Activated T-helper 17 cell treated with anti-CD3 and anti-CD28 coated beads, Interleukin-2, amount 50 U/mL, for 72 hours (primary cell): Measurements from ENCODE around the gene SASH3. TPM values are rescaled to one million over a fixed set of nuclear protein-coding genes. Genes with fewer than 3 reads are reported as not detected.

Experiments
- ATAC-seq: fragments of 150-1000 bp; cut with Tn5 transposase; replicated peaks from 2 replicates; pipeline ENCODE4 v1.10.0; 2021; ENCODE audit warnings: mild to moderate bottlenecking, moderate library complexity
- H3K27ac Mint-ChIP-seq: one replicate; pipeline ENCODE4 v1.8.0; 2022; ENCODE audit warnings: mixed read lengths
- H3K27me3 Mint-ChIP-seq: one replicate; pipeline ENCODE4 v1.8.0; 2022; ENCODE audit warnings: mixed read lengths
- H3K36me3 Mint-ChIP-seq: one replicate; pipeline ENCODE4 v1.8.0; 2022; ENCODE audit warnings: low read depth, mild to moderate bottlenecking, mixed read lengths
- H3K4me1 Mint-ChIP-seq: one replicate; pipeline ENCODE4 v1.8.0; 2022; ENCODE audit warnings: mixed read lengths
- H3K4me3 Mint-ChIP-seq: one replicate; pipeline ENCODE4 v1.8.0; 2022; ENCODE audit warnings: mild to moderate bottlenecking, mixed read lengths
- H3K9me3 Mint-ChIP-seq: one replicate; pipeline ENCODE4 v1.8.0; 2022; ENCODE audit warnings: mixed read lengths
- total RNA-seq, 2 donors: library from RNA; stranded (reverse); gene quantifications; one replicate each; pipeline ENCODE4 v1.2.3, GENCODE V29; 2022

The SASH3 gene
- total RNA-seq, 2 donors from 2014 or later: 103 to 191 TPM

- peak; percentile 69 for ATAC-seq
- H3K4me1 Mint-ChIP-seq: peaks cover 6% of the 10 kb centered on the region
- no peak overlapping the region for H3K27ac Mint-ChIP-seq
- H3K36me3 Mint-ChIP-seq: peaks cover 25% of the 10 kb centered on the region
- no peaks in the 10 kb centered on the region for H3K27me3 Mint-ChIP-seq
- H3K9me3 Mint-ChIP-seq: no peaks in the 10 kb centered on the region
- H3K4me3 Mint-ChIP-seq: no peak overlapping the region
Observed at GRCh38 chrX:129833153-129833990, 53.6 kb downstream of the SASH3 start.

GRCh38 chrX:129836827-129837226 is 57.1 kb downstream of the SASH3 start:
- H3K27me3 Mint-ChIP-seq: no peaks in the 10 kb centered on the region
- H3K9me3 Mint-ChIP-seq: no peaks in the 10 kb centered on the region
- H3K27ac Mint-ChIP-seq: no peak overlapping the region
- peaks cover 14% of the 10 kb centered on the region for H3K4me1 Mint-ChIP-seq
- no peak for ATAC-seq
- H3K4me3 Mint-ChIP-seq: no peak overlapping the region
- H3K36me3 Mint-ChIP-seq: peaks cover 40% of the 10 kb centered on the region

- Mint-ChIP-seq H3K4me3 (no peak overlapping the region), H3K4me1 (peaks cover 8% of the 10 kb centered on the region), H3K36me3 (peaks cover 45% of the 10 kb centered on the region), H3K9me3 (no peaks in the 10 kb centered on the region), H3K27ac (peak overlapping the region; percentile 50), H3K27me3 (no peaks in the 10 kb centered on the region)
- no peak for ATAC-seq
Observed at GRCh38 chrX:129840344-129840743, 60.6 kb downstream of the SASH3 start.

DNA sequence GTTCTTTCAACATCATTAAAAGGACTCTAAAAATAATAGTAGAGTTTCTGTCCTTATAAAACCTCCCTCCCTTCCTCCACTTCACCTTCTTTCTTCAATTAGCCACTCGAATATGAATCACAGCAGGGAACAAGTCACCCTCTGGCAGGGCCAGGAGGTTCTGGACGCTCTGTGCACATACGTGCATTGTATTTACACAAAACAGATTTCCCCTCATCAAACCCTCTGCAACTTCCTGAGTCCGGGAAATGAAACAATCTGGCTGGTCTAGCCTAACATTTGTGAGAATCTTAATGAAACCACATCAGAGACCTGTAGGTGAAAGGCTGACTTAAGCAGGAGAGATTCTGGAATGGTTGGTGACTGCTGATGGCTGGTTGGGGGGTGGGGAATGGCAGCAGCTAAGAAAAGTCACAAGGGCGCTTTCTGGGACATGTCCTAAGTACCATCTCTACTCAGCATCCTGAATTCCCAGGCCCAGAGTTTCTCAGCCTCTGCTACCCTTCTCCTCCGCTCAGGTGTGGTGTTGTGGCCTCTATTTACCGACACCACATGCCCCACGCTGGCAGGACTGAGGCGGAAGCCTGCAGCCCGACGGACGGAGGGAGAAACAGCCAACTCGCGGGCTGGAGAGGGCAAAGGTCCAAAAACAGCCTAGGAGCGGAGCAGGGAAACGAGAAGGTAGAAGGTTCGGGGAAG is 62.9 kb downstream of the SASH3 start:
- Mint-ChIP-seq H3K36me3 (peaks cover 36% of the 10 kb centered on the region), H3K27me3 (no peaks in the 10 kb centered on the region), H3K9me3 (no peaks in the 10 kb centered on the region), H3K4me1 (peaks cover 8% of the 10 kb centered on the region), H3K27ac (peak overlapping the region; percentile 85), H3K4me3 (peak overlapping the region; percentile 92)
- no peak for ATAC-seq

DNA sequence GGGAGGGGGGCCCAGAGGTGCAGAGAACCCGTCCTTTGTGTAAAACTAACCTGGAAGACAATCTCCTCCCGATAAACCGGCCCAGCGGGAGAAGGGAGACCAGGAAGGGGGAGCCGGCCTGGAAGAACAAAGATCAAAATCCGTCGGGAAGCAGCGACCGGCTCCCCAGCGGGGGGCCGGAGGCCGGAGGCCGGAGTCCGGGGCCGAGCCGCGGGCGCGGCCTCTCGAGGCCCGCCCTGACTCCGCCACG is 63.4 kb downstream of the SASH3 start:
- Mint-ChIP-seq H3K27ac (peak overlapping the region; percentile 85), H3K9me3 (no peaks in the 10 kb centered on the region), H3K4me1 (peaks cover 8% of the 10 kb centered on the region), H3K36me3 (peaks cover 36% of the 10 kb centered on the region), H3K27me3 (no peaks in the 10 kb centered on the region), H3K4me3 (peak overlapping the region; percentile 92)
- ATAC-seq: no peak

DNA sequence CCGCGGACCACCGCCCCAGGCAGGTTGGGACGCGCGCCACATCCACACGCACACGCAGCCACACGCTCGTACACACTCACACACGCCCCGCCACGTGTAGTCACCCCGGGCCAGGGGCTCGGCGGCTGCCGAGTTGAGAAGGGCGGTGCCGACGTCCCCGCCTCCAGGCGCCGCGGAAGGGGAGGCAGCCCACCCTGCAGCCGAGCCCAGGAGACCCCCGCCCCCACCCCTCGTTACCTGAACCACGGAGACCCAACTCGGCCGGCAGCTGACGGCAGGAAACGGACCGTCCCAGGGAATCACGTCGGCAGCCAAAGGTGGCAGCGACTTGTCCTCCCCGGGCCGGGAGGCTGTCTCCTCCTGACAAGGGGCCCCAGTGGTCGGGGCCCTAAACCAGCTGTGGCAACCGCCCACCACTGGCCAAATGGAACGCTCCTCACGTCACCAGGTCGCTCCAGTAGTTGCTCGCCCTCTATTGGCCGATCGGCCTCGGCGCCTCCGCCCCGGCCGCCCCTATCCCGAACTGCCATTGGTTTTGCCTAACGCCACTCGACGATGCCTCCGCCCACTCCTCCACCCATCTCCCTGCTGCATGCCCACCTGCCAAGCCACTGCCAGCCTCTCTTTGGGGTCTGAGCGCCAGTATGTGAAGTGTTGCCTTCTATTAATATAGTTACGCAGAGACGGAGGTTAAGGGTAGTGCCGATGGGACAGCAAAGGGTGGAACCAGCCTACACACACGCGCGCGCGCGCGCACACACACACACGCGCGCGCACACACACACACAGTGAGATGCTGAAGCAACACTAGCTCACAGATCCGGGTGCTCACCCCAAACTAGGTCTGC is 63.9 kb downstream of the SASH3 start, which contains the start of gene ZDHHC9:
TSS of gene ZDHHC9 (minus strand) at position 428 of the 848 bp plus-strand sequence. CDS start 1,941 bp downstream, outside the sequence.
- Mint-ChIP-seq H3K36me3 (peaks cover 36% of the 10 kb centered on the region), H3K27me3 (no peaks in the 10 kb centered on the region), H3K27ac (peak within 1 kb of the TSS; percentile 85), H3K4me1 (peaks cover 8% of the 10 kb centered on the region), H3K9me3 (no peaks in the 10 kb centered on the region), H3K4me3 (peak within 1 kb of the TSS; percentile 92)
- ATAC-seq: peak; percentile 98

Other genes starting within 250 kb of the SASH3 start
- 1 to 10 TPM in 1 of 2 donors, under 1 TPM in 1; 0.77 to 1.1 TPM for gene OCRL, start 239.7 kb upstream of the SASH3 start, total RNA-seq
- 1 to 10 TPM in 1 of 2 donors, under 1 TPM in 1; 0.28 to 2.5 TPM for gene APLN, start 125.0 kb upstream of the SASH3 start, total RNA-seq
- gene XPNPEP2, start 41.0 kb upstream of the SASH3 start, total RNA-seq: under 1 TPM; 0.45 to 0.52 TPM
- 10 to 100 TPM; 16.4 to 19.8 TPM for gene ZDHHC9, start 63.9 kb downstream of the SASH3 start, total RNA-seq
- gene UTP14A, start 126.2 kb downstream of the SASH3 start, total RNA-seq: 10 to 100 TPM; 16.8 to 33.3 TPM
- gene BCORL1, start 202.7 kb downstream of the SASH3 start, total RNA-seq: 10 to 100 TPM in 1 of 2 donors, 1 to 10 TPM in 1; 8.4 to 11.7 TPM